B cell (primary cell): ENCODE results near the gene CASZ1. TPM values are rescaled to one million over a fixed set of nuclear protein-coding genes. Genes with fewer than 3 reads are reported as not detected.

Experiments
- ATAC-seq: fragments of 200-7000 bp; cut with Tn5 transposase; one replicate; pipeline ENCODE4 v1.10.0; 2021; ENCODE audit warnings: low read depth, mild to moderate bottlenecking, moderate number of reproducible peaks, moderate library complexity
- CTCF ChIA-PET: fragments of 350-600 bp; sonication (Branson Sonifier 250); formaldehyde crosslinking; loops from one replicate; lab custom pipeline; 2021; ENCODE audit warnings: antibody characterized with exemption, inconsistent platforms; lab: Charles Lee
- POLR2A ChIA-PET: fragments of 350-600 bp; sonication (Branson Sonifier 250); formaldehyde crosslinking; loops from one replicate; lab custom pipeline; 2021; ENCODE audit warnings: antibody characterized with exemption; lab: Charles Lee
- DNase-seq: peaks from one replicate; pipeline ENCODE4 v3.0.0; 2013
- H2AFZ ChIP-seq: 2 replicates; pipeline ENCODE4 v1.6.1; 2012; ENCODE audit warnings: mild to moderate bottlenecking, low read depth, low read length; ENCODE audit not compliant: insufficient read depth, poor library complexity, severe bottlenecking
- H3K27ac ChIP-seq, 2 donors: 1 replicate in 1 of 2; 2 replicates in 1 of 2; pipeline ENCODE4 v1.5.1; 2012 to 2013; ENCODE audit warnings: low read length in 2 of 2, mild to moderate bottlenecking in 2 of 2, moderate library complexity in 1 of 2
- H3K27me3 ChIP-seq, 4 experiments: fragments of 200-600 bp in 1 of 4; sonication (generic) in 1 of 4; replicated peaks in 1 of 4; 1 replicate in 2 of 4; 2 replicates in 2 of 4; pipeline versions ENCODE4 v1.6.1 to v1.7.0; 2013 to 2016; ENCODE audit warnings: low read length in 3 of 4, mild to moderate bottlenecking in 2 of 4, mixed read lengths in 1 of 4, moderate library complexity in 1 of 4; ENCODE audit not compliant: insufficient read depth in 4 of 4, control insufficient read depth in 3 of 4; ENCODE audit errors: control extremely low read depth in 1 of 4
- H3K36me3 ChIP-seq, 2 experiments: replicated peaks in 1 of 2; 1 replicate in 1 of 2; 2 replicates in 1 of 2; pipeline versions ENCODE4 v1.6.1 to v1.7.1; 2013; ENCODE audit warnings: low read length in 1 of 2; ENCODE audit not compliant: insufficient read depth in 2 of 2, control insufficient read depth in 1 of 2; ENCODE audit errors: control extremely low read depth in 1 of 2, extremely low read depth in 1 of 2
- H3K4me1 ChIP-seq, 2 donors: fragments of 200-600 bp in 1 of 2; sonication (generic) in 1 of 2; 1 replicate in 1 of 2; 2 replicates in 1 of 2; pipeline versions ENCODE4 v1.5.1 to v1.6.1; 2013 to 2017; ENCODE audit warnings: low read length in 2 of 2; ENCODE audit not compliant: control insufficient read depth in 2 of 2, insufficient read depth in 2 of 2
- H3K4me2 ChIP-seq: replicated peaks from 2 replicates; pipeline ENCODE3; 2012; ENCODE audit warnings: mild to moderate bottlenecking, low read depth, low read length; ENCODE audit not compliant: poor library complexity, severe bottlenecking
- H3K4me3 ChIP-seq, 5 experiments: fragments of 200-600 bp in 1 of 5; sonication (generic) in 1 of 5; 1 replicate in 3 of 5; 2 replicates in 2 of 5; pipeline versions ENCODE4 v1.5.1 to v1.7.0; 2011 to 2016; ENCODE audit warnings: low read length in 4 of 5, mild to moderate bottlenecking in 4 of 5, low read depth in 2 of 5, control low read depth in 1 of 5, moderate library complexity in 1 of 5; ENCODE audit not compliant: insufficient read depth in 1 of 5; ENCODE audit errors: control extremely low read depth in 1 of 5, extremely low read depth in 1 of 5
- H3K79me2 ChIP-seq: fragments of 200-600 bp; sonication (generic); one replicate; pipeline ENCODE4 v1.6.0; 2016; ENCODE audit warnings: low read length; ENCODE audit not compliant: control insufficient read depth, insufficient read depth
- H3K9ac ChIP-seq: fragments of 200-600 bp; sonication (generic); 2 replicates; pipeline ENCODE4 v1.6.1; 2017; ENCODE audit warnings: mild to moderate bottlenecking, low read length, moderate library complexity
- H3K9me3 ChIP-seq, 3 donors: one replicate each; pipeline versions ENCODE4 v1.6.1 to v1.7.1; 2013; ENCODE audit warnings: low read length in 2 of 3; ENCODE audit not compliant: control insufficient read depth in 2 of 3, insufficient read depth in 1 of 3; ENCODE audit errors: control extremely low read depth in 1 of 3
- H4K20me1 ChIP-seq: 2 replicates; pipeline ENCODE4 v1.6.0; 2012; ENCODE audit warnings: mild to moderate bottlenecking, low read length; ENCODE audit not compliant: insufficient read depth, control insufficient read depth, poor library complexity, severe bottlenecking
- H3K27ac Mint-ChIP-seq: one replicate; pipeline ENCODE4 v1.8.0; 2021; ENCODE audit warnings: mixed read lengths
- H3K27me3 Mint-ChIP-seq: one replicate; pipeline ENCODE4 v1.8.0; 2021; ENCODE audit warnings: mixed read lengths
- H3K4me1 Mint-ChIP-seq: one replicate; pipeline ENCODE4 v1.8.0; 2021; ENCODE audit warnings: mixed read lengths
- H3K4me3 Mint-ChIP-seq: one replicate; pipeline ENCODE4 v1.8.0; 2021; ENCODE audit warnings: mixed read lengths
- H3K9me3 Mint-ChIP-seq: one replicate; pipeline ENCODE4 v1.8.0; 2022; ENCODE audit warnings: mixed read lengths; ENCODE audit not compliant: insufficient read depth
- EZH2 ChIP-seq: IDR thresholded peaks from 2 replicates; pipeline ENCODE4 v1.6.1; 2012; ENCODE audit warnings: borderline replicate concordance, low read depth, mild to moderate bottlenecking, moderate library complexity, low read length; ENCODE audit not compliant: insufficient read depth, poor library complexity, severe bottlenecking
- WGBS: methylation state at CpG from one replicate; pipeline ENCODE4 v1.1.5; 2013; ENCODE audit warnings: missing lambda C conversion rate; ENCODE audit not compliant: insufficient coverage; 5-methylcytosine and 5-hydroxymethylcytosine counted together
- intact Hi-C: fragments of 100-400 bp; cut with micrococcal nuclease; formaldehyde crosslinking; loops from one replicate; pipeline ENCODE4 v1.10.0; 2022
- polyA plus RNA-seq: library from polyadenylated mRNA; depleted of rRNA; stranded (reverse); fragments of >200 nt; gene quantifications from 2 replicates; pipeline ENCODE4 v1.2.3, GENCODE V29; 2012
- total RNA-seq, 2 donors: library from RNA; stranded (reverse); fragments of 120-200 nt in 1 of 2; gene quantifications; 1 replicate in 1 of 2; 2 replicates in 1 of 2; pipeline versions ENCODE4 v1.2.3 to v1.2.4, GENCODE V29; 2013 to 2022
- TF ChIP-seq, protein P1 (sequence below): fragments of 200-600 bp; IDR thresholded peaks from one replicate; pipeline ENCODE4 v1.8.0; 2022; ENCODE audit warnings: antibody characterized with exemption, mild to moderate bottlenecking

CASZ1 gene
- total and polyA plus RNA-seq, 2 donors (not counting 1 experiment from before 2014, with no cell fraction given): 9.5 to 27.2 TPM

DNA sequence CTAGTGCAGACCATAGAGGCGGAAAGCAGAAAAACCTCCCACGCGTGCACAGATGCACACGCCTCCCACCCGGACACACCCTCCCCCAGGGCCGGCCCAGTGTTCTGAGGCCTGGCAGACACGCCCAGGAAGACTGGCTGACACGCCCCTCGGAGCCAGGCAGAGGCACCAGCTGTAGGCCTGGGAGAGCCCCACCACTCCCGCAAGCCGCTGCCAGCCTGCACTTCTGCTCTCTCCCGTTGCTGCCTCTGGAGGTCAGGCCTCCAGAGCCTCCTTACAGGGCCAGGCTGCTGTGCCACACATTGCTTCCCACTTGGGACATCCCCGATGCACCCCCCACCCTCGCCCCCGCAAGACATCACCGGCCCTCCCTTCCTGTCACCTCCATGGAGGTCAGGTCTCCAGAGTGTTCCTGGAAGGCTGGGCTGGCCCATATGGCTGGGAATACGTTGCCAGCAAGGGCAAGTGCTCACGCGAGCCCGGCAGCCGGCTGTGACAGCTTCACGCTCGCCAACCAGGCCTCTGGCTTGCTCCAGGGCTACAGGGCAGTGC, 40.4 kb downstream of the CASZ1 start:
- Mint-ChIP-seq H3K4me1 (peaks cover 10% of the 10 kb centered on the region), H3K4me3 (no peak overlapping the region), H3K27ac (no peak overlapping the region), H3K27me3 (peaks cover 11% of the 10 kb centered on the region), H3K9me3 (no peaks in the 10 kb centered on the region)
- no peak overlapping the region for H3K9ac ChIP-seq
- H3K27ac ChIP-seq: no peak overlapping the region
- no peaks in the 10 kb centered on the region for H3K36me3 ChIP-seq
- H3K9me3 ChIP-seq: no peaks in the 10 kb centered on the region
- H3K4me2 ChIP-seq: peak overlapping the region; percentile 52
- H3K4me3 ChIP-seq: no peak overlapping the region
- intact Hi-C loops: no loop called here
- peak; percentile 84 for ATAC-seq
- H3K27me3 ChIP-seq: no peaks in the 10 kb centered on the region
- ChIA-PET POLR2A (interaction anchor here (0.7 kb wide), 1 partner anchor 293 kb away, joined by 7 read pairs; no protein-coding TSS in a partner anchor), CTCF (no interaction called here)
- H4K20me1 ChIP-seq: no peaks in the 10 kb centered on the region
- no peak overlapping the region for H2AFZ ChIP-seq
- H3K79me2 ChIP-seq: no peaks in the 10 kb centered on the region
- TF ChIP-seq, protein P1, sequence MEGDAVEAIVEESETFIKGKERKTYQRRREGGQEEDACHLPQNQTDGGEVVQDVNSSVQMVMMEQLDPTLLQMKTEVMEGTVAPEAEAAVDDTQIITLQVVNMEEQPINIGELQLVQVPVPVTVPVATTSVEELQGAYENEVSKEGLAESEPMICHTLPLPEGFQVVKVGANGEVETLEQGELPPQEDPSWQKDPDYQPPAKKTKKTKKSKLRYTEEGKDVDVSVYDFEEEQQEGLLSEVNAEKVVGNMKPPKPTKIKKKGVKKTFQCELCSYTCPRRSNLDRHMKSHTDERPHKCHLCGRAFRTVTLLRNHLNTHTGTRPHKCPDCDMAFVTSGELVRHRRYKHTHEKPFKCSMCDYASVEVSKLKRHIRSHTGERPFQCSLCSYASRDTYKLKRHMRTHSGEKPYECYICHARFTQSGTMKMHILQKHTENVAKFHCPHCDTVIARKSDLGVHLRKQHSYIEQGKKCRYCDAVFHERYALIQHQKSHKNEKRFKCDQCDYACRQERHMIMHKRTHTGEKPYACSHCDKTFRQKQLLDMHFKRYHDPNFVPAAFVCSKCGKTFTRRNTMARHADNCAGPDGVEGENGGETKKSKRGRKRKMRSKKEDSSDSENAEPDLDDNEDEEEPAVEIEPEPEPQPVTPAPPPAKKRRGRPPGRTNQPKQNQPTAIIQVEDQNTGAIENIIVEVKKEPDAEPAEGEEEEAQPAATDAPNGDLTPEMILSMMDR: no peak
- TF ChIP-seq EZH2: no peak
- peak; percentile 57 for DNase-seq
- H3K4me1 ChIP-seq: peaks cover 7 to 10% of the 10 kb centered on the region in 2 donors
- WGBS: 36% methylated on average over 23 of the region's 23 CpGs

DNA sequence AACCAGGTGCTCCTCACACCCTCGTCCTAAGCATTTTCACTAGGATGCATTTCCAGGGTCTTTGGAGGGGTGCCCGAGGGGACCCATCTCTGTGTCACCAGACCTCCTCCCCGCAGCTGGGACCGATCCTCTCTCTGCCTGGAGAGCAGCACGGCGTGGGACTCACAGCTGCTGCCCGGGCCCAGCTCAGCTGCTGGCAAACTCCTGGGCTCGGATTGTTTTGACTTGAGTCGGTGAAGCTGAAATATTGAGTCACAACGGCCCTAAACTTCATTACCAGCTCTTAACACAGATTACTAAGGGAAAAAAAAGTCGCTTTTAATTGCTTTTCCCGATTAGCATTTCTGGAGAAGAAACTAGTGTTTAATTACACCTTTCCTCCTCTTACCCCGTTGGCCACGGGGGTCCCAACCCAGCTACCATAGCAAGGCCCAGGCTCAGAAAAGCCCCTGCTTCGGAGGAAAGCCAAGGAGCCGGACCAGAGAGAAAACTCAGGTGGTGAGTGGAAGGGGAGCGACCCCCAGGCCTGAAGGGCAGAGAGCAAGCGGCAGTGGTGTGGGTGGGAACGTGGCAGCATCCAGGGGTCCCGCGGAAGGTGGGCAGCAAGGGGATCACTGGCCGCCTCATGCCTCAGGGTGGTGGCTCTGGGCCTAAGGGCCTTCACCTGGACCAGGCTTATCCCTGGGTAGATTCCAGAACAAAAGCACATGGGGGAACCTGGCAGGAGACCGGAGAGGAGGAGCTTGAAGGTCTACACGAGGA, 41.7 kb downstream of the CASZ1 start:
- Histone ChIP-seq H4K20me1 (no peaks in the 10 kb centered on the region), H3K4me2 (no peak overlapping the region), H3K79me2 (no peaks in the 10 kb centered on the region), H3K27me3 (no peaks in the 10 kb centered on the region), H2AFZ (no peak overlapping the region), H3K27ac (no peak overlapping the region), H3K4me3 (no peak overlapping the region), H3K4me1 (peaks cover 7 to 10% of the 10 kb centered on the region in 2 donors), H3K9me3 (no peaks in the 10 kb centered on the region), H3K36me3 (no peaks in the 10 kb centered on the region), H3K9ac (no peak overlapping the region)
- no peak overlapping the region for H3K4me3 Mint-ChIP-seq
- ATAC-seq (no peak), DNase-seq (no peak)
- H3K9me3 Mint-ChIP-seq: no peaks in the 10 kb centered on the region
- H3K27me3 Mint-ChIP-seq: peaks cover 9% of the 10 kb centered on the region
- peaks cover 8% of the 10 kb centered on the region for H3K4me1 Mint-ChIP-seq
- intact Hi-C loops: no loop called here
- ChIA-PET CTCF (interaction anchor here (0.8 kb wide), 1 partner anchor 801 kb away, joined by 3 read pairs; no protein-coding TSS in a partner anchor), POLR2A (no interaction called here)
- no peak for TF ChIP-seq EZH2
- TF ChIP-seq, protein P1: no peak
- no peak overlapping the region for H3K27ac Mint-ChIP-seq
- WGBS: 93% methylated on average over 19 of the region's 24 CpGs
